ENCODE results near the gene UBASH3B.

DNA sequence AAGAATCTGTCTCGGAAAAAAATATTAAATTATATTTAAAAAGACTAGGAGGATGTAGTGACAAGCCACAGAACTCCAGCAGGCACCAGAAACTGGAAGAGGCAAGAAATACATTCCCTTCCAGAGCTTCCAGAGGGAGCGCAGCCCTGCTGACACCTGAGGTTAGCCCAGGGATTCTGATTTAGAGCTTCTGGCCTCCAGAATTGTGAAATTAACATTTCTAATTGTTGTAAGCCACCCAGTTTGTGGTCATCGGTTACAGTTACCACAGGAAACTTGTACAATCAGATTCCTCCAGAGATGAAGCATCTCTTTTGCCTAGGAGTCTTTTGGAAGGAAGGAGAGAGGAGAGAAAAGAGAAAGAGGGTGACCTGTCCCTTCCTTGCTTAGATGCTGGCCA, 6.4 kb upstream of the UBASH3B start:
- TF ChIP-seq, protein P1, sequence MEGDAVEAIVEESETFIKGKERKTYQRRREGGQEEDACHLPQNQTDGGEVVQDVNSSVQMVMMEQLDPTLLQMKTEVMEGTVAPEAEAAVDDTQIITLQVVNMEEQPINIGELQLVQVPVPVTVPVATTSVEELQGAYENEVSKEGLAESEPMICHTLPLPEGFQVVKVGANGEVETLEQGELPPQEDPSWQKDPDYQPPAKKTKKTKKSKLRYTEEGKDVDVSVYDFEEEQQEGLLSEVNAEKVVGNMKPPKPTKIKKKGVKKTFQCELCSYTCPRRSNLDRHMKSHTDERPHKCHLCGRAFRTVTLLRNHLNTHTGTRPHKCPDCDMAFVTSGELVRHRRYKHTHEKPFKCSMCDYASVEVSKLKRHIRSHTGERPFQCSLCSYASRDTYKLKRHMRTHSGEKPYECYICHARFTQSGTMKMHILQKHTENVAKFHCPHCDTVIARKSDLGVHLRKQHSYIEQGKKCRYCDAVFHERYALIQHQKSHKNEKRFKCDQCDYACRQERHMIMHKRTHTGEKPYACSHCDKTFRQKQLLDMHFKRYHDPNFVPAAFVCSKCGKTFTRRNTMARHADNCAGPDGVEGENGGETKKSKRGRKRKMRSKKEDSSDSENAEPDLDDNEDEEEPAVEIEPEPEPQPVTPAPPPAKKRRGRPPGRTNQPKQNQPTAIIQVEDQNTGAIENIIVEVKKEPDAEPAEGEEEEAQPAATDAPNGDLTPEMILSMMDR (IDR thresholded peaks at IDR 0.05) = no peak
- TF ChIP-seq EP300 (IDR thresholded peaks at IDR 0.05) = no peak
